Breast epithelium (tissue), 4 donors: Measurements from ENCODE around the gene RUVBL2. TPM values are rescaled to one million over a fixed set of nuclear protein-coding genes. Genes with fewer than 3 reads are reported as not detected.

Experiments used
- DNase-seq, 2 donors: peaks; one replicate each; pipeline ENCODE4 v3.0.0-alpha.2; 2019; ENCODE audit warnings: low spot score in 2 of 2
- H3K27ac ChIP-seq, 2 donors: fragments of 200-600 bp; sonication (generic) in 1 of 2; one replicate each; pipeline ENCODE4 v1.5.1; 2016 to 2019; ENCODE audit warnings: mild to moderate bottlenecking in 1 of 2
- H3K27me3 ChIP-seq, 2 donors: fragments of 200-600 bp; sonication (generic) in 1 of 2; one replicate each; pipeline versions ENCODE4 v1.5.1 to v1.6.0; 2017 to 2019; ENCODE audit warnings: control low read depth in 1 of 2, mild to moderate bottlenecking in 1 of 2
- H3K36me3 ChIP-seq: fragments of 200-600 bp; one replicate; pipeline ENCODE4 v1.5.1; 2019
- H3K4me1 ChIP-seq, 2 donors: fragments of 200-600 bp; sonication (generic); one replicate each; pipeline ENCODE4 v1.5.1; 2016 to 2019; ENCODE audit warnings: control low read depth in 1 of 2
- H3K4me3 ChIP-seq, 3 donors: fragments of 200-600 bp; sonication (generic); 1 replicate in 2 of 3; 2 replicates in 1 of 3; pipeline ENCODE4 v1.5.1; 2016 to 2019; ENCODE audit warnings: mild to moderate bottlenecking in 3 of 3, moderate library complexity in 2 of 3
- H3K9me3 ChIP-seq, 2 donors: fragments of 200-600 bp; sonication (generic) in 1 of 2; one replicate each; pipeline ENCODE4 v1.5.1; 2016 to 2019; ENCODE audit warnings: control low read depth in 1 of 2
- POLR2A ChIP-seq: fragments of 450-650 bp; IDR thresholded peaks from one replicate; pipeline ENCODE4 v1.6.1; 2016; ENCODE audit warnings: antibody characterized with exemption, mild to moderate bottlenecking, moderate library complexity
- POLR2AphosphoS5 ChIP-seq, 3 donors: sonication (generic); formaldehyde crosslinking; IDR thresholded peaks; one replicate each; pipeline ENCODE4 v1.6.1; 2017; ENCODE audit warnings: antibody characterized with exemption in 3 of 3
- intact Hi-C: fragments of 100-400 bp; cut with DNase I; formaldehyde crosslinking; loops from one replicate; pipeline ENCODE4 v1.15.1; 2023; ENCODE audit warnings: low total_unique reads
- total RNA-seq, 3 donors: library from RNA; depleted of rRNA; stranded (reverse); fragments of >200 nt; gene quantifications; one replicate each; pipeline ENCODE4 v1.1.0, GENCODE V29; 2016
- TF ChIP-seq, protein P1 (sequence below), 3 donors: fragments of 450-650 bp; IDR thresholded peaks; one replicate each; pipeline ENCODE4 v1.5.1; 2016 to 2017; ENCODE audit warnings: antibody characterized with exemption in 3 of 3, mild to moderate bottlenecking in 3 of 3, moderate library complexity in 3 of 3

RUVBL2 gene
- total RNA-seq, 3 donors from 2014 or later, result 74.1 to 104 (median 84.0) TPM

DNA sequence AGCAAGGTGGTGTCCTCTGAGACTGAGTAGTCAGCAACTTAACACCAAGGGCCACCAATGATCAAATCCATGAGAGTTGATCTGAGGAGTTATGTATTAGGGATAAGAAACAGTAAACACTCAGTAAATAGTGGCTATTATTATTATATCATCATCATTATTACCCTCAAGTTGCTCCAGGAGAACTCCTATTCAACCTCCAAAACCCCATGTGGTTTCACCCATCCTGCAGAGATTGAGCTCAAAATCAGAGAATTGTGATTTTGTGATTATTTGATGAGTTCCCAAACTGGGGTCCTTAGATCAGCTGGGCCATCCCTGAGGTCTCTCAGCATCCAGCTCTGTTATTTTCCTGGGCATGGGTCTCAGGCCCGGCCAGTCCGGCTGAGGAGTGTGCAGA, 67.3 kb downstream of the RUVBL2 start:
- intact Hi-C loops, result no loop called here
- H3K27me3 ChIP-seq, result peaks cover 0 to 15% of the 10 kb centered on the region in 2 donors
- TF ChIP-seq POLR2A, result no peak
- TF ChIP-seq, protein P1, sequence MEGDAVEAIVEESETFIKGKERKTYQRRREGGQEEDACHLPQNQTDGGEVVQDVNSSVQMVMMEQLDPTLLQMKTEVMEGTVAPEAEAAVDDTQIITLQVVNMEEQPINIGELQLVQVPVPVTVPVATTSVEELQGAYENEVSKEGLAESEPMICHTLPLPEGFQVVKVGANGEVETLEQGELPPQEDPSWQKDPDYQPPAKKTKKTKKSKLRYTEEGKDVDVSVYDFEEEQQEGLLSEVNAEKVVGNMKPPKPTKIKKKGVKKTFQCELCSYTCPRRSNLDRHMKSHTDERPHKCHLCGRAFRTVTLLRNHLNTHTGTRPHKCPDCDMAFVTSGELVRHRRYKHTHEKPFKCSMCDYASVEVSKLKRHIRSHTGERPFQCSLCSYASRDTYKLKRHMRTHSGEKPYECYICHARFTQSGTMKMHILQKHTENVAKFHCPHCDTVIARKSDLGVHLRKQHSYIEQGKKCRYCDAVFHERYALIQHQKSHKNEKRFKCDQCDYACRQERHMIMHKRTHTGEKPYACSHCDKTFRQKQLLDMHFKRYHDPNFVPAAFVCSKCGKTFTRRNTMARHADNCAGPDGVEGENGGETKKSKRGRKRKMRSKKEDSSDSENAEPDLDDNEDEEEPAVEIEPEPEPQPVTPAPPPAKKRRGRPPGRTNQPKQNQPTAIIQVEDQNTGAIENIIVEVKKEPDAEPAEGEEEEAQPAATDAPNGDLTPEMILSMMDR (IDR thresholded peaks at IDR 0.05), result no peak
- TF ChIP-seq POLR2AphosphoS5 (IDR thresholded peaks at IDR 0.05), result no peak
- no peak overlapping the region for H3K4me3 ChIP-seq
- no peaks in the 10 kb centered on the region for H3K36me3 ChIP-seq
- H3K4me1 ChIP-seq, result no peaks in the 10 kb centered on the region
- no peak overlapping the region for H3K27ac ChIP-seq
- DNase-seq, result no peak
- H3K9me3 ChIP-seq, result no peaks in the 10 kb centered on the region

DNA sequence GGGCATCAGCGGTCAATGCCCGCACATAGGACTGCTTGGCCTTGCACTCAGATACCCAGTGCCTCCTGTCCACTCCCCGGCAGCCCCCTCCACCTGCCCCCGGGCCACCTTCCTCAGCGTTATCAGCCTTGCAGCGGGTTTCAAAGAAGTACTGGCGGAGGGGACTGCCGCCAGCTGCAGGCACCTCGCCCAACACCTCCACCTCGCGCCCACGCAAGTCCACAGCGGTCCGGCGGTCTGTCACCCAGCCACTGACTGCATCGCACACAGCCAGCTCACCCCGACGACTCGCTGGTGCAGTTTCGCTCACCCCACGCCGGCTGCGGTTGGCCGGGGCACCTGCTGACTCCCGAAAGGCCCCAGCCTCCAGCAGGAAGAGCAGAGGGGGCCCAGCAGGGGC, 67.8 kb downstream of the RUVBL2 start:
- Histone ChIP-seq H3K27ac (no peak overlapping the region), H3K36me3 (no peaks in the 10 kb centered on the region), H3K4me3 (no peak overlapping the region), H3K27me3 (peaks cover 0 to 15% of the 10 kb centered on the region in 2 donors), H3K9me3 (no peaks in the 10 kb centered on the region), H3K4me1 (no peaks in the 10 kb centered on the region)
- no peak for DNase-seq
- TF ChIP-seq, protein P1 (IDR thresholded peaks at IDR 0.05), result no peak
- TF ChIP-seq POLR2AphosphoS5 (IDR thresholded peaks at IDR 0.05) (no peak), POLR2A (no peak)
- intact Hi-C loops, result no loop called here

DNA sequence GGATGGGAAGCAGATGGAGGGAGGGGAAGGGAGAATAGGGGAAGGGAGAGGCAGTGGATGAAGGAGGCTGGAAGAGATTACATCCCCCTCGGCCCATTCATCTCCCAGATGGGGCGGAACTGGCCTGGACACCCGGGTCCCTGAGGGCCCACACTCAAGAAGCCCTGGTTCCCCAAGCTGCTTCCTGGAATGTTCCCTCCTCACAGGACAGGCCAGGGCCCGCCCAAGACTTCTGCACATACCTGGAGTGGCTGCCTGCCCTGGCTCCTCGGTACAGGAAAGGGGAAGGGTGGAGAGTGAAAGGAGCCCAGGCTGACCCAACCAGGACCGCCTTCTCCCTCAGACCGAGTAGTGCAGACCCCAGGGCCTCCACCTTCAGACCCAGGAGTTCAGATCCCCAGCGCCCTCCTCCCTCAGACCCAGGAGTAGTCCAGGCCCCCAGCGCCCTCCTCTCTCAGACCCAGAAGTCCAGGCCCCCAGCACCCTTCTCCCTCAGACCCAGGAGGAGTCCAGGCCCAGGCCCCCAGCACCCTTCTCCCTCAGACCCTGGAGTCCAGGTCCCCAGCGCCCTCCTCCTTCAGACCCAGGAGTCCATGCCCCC, 70.4 kb downstream of the RUVBL2 start:
- no peaks in the 10 kb centered on the region for H3K9me3 ChIP-seq
- intact Hi-C loops, result no loop called here
- peak overlapping the region in 2 of 3 donors; percentile 50 to 67 for H3K4me3 ChIP-seq
- TF ChIP-seq POLR2AphosphoS5 (IDR thresholded peaks at IDR 0.05) (no peak), POLR2A (no peak)
- TF ChIP-seq, protein P1 (IDR thresholded peaks at IDR 0.05), result no peak
- peak overlapping the region; percentile 81 to 84 for H3K27ac ChIP-seq
- H3K27me3 ChIP-seq, result peaks cover 0 to 12% of the 10 kb centered on the region in 2 donors
- no peaks in the 10 kb centered on the region for H3K36me3 ChIP-seq
- H3K4me1 ChIP-seq, result no peaks in the 10 kb centered on the region
- DNase-seq, result peak in 1 of 2 donors; percentile 88

DNA sequence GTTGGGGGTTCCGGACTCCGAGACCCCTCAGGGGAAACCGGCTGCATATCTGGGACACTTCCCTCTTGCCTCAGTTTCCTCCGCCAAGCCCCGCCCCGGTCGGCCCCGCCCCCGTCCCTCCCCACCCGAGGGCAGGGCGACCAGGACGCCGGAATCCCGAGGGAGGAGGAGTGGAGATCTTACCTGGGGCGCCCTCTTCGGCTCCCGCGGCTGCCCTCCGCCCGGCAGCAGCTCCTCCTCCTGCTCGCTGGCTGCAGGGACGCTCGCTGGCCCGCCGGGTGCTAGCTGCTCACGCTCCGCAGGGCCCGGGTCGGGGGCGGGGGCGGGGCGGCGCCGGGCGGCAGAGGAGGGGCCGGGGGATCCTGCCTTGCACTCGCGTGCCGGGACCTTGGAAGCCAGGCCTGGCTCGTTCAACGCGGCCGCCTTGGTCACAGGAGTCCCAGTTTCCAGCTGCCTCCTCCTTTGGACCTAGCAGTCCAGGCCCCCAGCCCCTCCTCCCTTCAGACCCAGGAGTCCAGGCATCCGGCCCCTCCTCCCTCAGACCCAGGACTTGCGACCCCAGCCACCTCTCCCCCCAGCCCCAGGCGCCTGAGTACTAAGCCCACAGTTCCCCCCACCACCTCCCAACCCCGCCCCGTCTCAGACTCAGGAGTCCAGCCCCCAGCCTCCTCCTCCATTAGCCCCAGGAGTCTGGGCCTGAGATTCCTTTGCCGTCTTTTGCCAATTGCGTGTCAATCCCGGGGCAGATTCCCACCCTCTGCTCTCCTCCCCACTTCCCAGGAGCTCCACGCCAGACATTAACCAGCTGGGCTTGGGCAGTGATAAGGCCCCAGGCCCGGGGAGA, 71.3 kb downstream of the RUVBL2 start, which contains the start of gene NTF4:
NTF4 (minus strand) TSS at position 51 of the 844 bp plus-strand sequence. CDS start 2,821 bp downstream, outside the sequence.
- H3K4me3 ChIP-seq, result peak within 1 kb of the TSS in 2 of 3 donors; percentile 50 to 67
- H3K27ac ChIP-seq, result peak within 1 kb of the TSS; percentile 81 to 84
- no peaks in the 10 kb centered on the region for H3K4me1 ChIP-seq
- no peaks in the 10 kb centered on the region for H3K36me3 ChIP-seq
- intact Hi-C loops, result loop anchor here (5.0 kb wide), 1 partner anchor 442 kb away; no protein-coding TSS in a partner anchor
- TF ChIP-seq, protein P1 (IDR thresholded peaks at IDR 0.05), result no peak
- no peak for TF ChIP-seq POLR2A
- no peak for TF ChIP-seq POLR2AphosphoS5 (IDR thresholded peaks at IDR 0.05)
- DNase-seq, result peak in 1 of 2 donors; percentile 52
- peaks cover 0 to 15% of the 10 kb centered on the region in 2 donors for H3K27me3 ChIP-seq
- no peaks in the 10 kb centered on the region for H3K9me3 ChIP-seq

Other genes with a start within 250 kb of the RUVBL2 start
- gene IZUMO1, start 247.0 kb upstream of the RUVBL2 start, total RNA-seq, result under 1 TPM in 1 of 3 donors, not detected in 2; 0.29 TPM
- 1 to 10 TPM in 2 of 3 donors, under 1 TPM in 1; 0.48 to 6.2 (median 3.1) TPM for gene FUT1, start 241.2 kb upstream of the RUVBL2 start, total RNA-seq
- gene FGF21, start 238.4 kb upstream of the RUVBL2 start, total RNA-seq, result not detected
- gene BCAT2, start 182.9 kb upstream of the RUVBL2 start, total RNA-seq, result 10 to 100 TPM; 26.9 to 49.0 (median 28.8) TPM
- gene HSD17B14, start 157.4 kb upstream of the RUVBL2 start, total RNA-seq, result 10 to 100 TPM; 13.1 to 18.6 (median 14.6) TPM
- 10 to 100 TPM in 2 of 3 donors, 1 to 10 TPM in 1; 6.4 to 25.6 (median 22.4) TPM for gene PLEKHA4, start 125.3 kb upstream of the RUVBL2 start, total RNA-seq
- gene PPP1R15A, start 121.5 kb upstream of the RUVBL2 start, total RNA-seq, result 10 to 100 TPM; 59.6 to 74.2 (median 65.4) TPM
- gene TULP2, start 95.1 kb upstream of the RUVBL2 start, total RNA-seq, result under 1 TPM in 2 of 3 donors, not detected in 1; 0.48 to 0.73 TPM
- 100 to 1,000 TPM; 131 to 333 (median 223) TPM for gene NUCB1, start 93.6 kb upstream of the RUVBL2 start, total RNA-seq
- 1 to 10 TPM in 1 of 3 donors, under 1 TPM in 1, not detected in 1; 0.96 to 1.3 TPM for gene DHDH, start 60.2 kb upstream of the RUVBL2 start, total RNA-seq
- 10 to 100 TPM; 34.2 to 56.0 (median 36.0) TPM for gene BAX, start 39.0 kb upstream of the RUVBL2 start, total RNA-seq
- gene FTL, start 28.6 kb upstream of the RUVBL2 start, total RNA-seq, result over 10,000 TPM in 1 of 3 donors, 1,000 to 10,000 TPM in 2; 3,861 to 12,429 (median 4,028) TPM
- gene GYS1, start 578 bp upstream of the RUVBL2 start, total RNA-seq, result 10 to 100 TPM; 24.0 to 26.4 (median 24.6) TPM
- gene LHB, start 23.2 kb downstream of the RUVBL2 start, total RNA-seq, result not detected
- not detected for gene CGB3, start 30.4 kb downstream of the RUVBL2 start, total RNA-seq
- gene CGB2, start 38.0 kb downstream of the RUVBL2 start, total RNA-seq, result not detected
- gene CGB1, start 43.0 kb downstream of the RUVBL2 start, total RNA-seq, result not detected
- not detected for gene CGB5, start 50.0 kb downstream of the RUVBL2 start, total RNA-seq
- not detected for gene CGB8, start 55.2 kb downstream of the RUVBL2 start, total RNA-seq
- gene CGB7, start 63.9 kb downstream of the RUVBL2 start, total RNA-seq, result 1 to 10 TPM in 1 of 3 donors, under 1 TPM in 1, not detected in 1; 0.15 to 2.0 TPM
- 1 to 10 TPM in 2 of 3 donors, not detected in 1; 3.9 to 6.4 TPM for gene NTF4, start 70.9 kb downstream of the RUVBL2 start, total RNA-seq
- gene KCNA7, start 78.8 kb downstream of the RUVBL2 start, total RNA-seq, result not detected
- gene SNRNP70, start 91.6 kb downstream of the RUVBL2 start, total RNA-seq, result 100 to 1,000 TPM; 222 to 444 (median 316) TPM
- 10 to 100 TPM in 2 of 3 donors, 1 to 10 TPM in 1; 8.5 to 17.6 (median 11.8) TPM for gene LIN7B, start 120.5 kb downstream of the RUVBL2 start, total RNA-seq
- 1 to 10 TPM; 3.8 to 5.7 (median 4.6) TPM for gene C19orf73, start 125.3 kb downstream of the RUVBL2 start, total RNA-seq
- gene PPFIA3, start 125.7 kb downstream of the RUVBL2 start, total RNA-seq, result 1 to 10 TPM; 3.4 to 6.2 (median 3.4) TPM
- 1 to 10 TPM in 2 of 3 donors, under 1 TPM in 1; 0.88 to 2.7 (median 1.3) TPM for gene HRC, start 161.5 kb downstream of the RUVBL2 start, total RNA-seq
- 10 to 100 TPM; 13.1 to 34.0 (median 24.3) TPM for gene TRPM4, start 163.9 kb downstream of the RUVBL2 start, total RNA-seq